MCF 10A (cell line): ENCODE measurements around the gene ERG28. TPM values are rescaled to one million over a fixed set of nuclear protein-coding genes. Genes with fewer than 3 reads are reported as not detected.
"Not testable (repeated sequence)": the region's sequence is repeated elsewhere in the genome, so short reads cannot be mapped to it uniquely, and the experiment has no call there.

Source experiments
- BruUV-seq: library from RNA; stranded (reverse); fragments of 400-500 nt; replicated peaks from 2 replicates; lab custom pipeline; 2021; lab: Mats Ljungman, UMichigan
- CTCF ChIA-PET: fragments of 300-600 bp; sonication (Branson Sonifier 250); formaldehyde crosslinking; extraction: SDS; loops from one replicate; lab custom pipeline; 2021; ENCODE audit warnings: antibody characterized with exemption, inconsistent platforms; lab: Yijun Ruan, JAX
- POLR2A ChIA-PET: fragments of 300-600, 350-650 bp; sonication (Branson Sonifier 250); formaldehyde crosslinking; extraction: SDS; loops from one replicate; lab custom pipeline; 2020; ENCODE audit warnings: antibody characterized with exemption, inconsistent platforms; lab: Yijun Ruan, JAX
- DNase-seq: peaks from one replicate; pipeline ENCODE4 v3.0.0-alpha.2; 2018; ENCODE audit not compliant: unreplicated experiment
- H3K27ac Mint-ChIP-seq: one replicate; pipeline ENCODE4 v1.8.0; 2022; ENCODE audit warnings: mild to moderate bottlenecking, low read depth, mixed read lengths; ENCODE audit not compliant: unreplicated experiment
- H3K27me3 Mint-ChIP-seq: one replicate; pipeline ENCODE4 v1.8.0; 2022; ENCODE audit warnings: mixed read lengths; ENCODE audit not compliant: insufficient read depth, unreplicated experiment
- H3K36me3 Mint-ChIP-seq: one replicate; pipeline ENCODE4 v1.8.0; 2022; ENCODE audit warnings: mild to moderate bottlenecking, moderate library complexity, mixed read lengths; ENCODE audit not compliant: insufficient read depth, unreplicated experiment
- H3K4me1 Mint-ChIP-seq: one replicate; pipeline ENCODE4 v1.8.0; 2022; ENCODE audit warnings: mixed read lengths; ENCODE audit not compliant: insufficient read depth, unreplicated experiment
- H3K4me3 Mint-ChIP-seq: one replicate; pipeline ENCODE4 v1.8.0; 2022; ENCODE audit warnings: mild to moderate bottlenecking, moderate library complexity, mixed read lengths; ENCODE audit not compliant: unreplicated experiment
- H3K9me3 Mint-ChIP-seq: one replicate; pipeline ENCODE4 v1.8.0; 2022; ENCODE audit warnings: mixed read lengths; ENCODE audit not compliant: unreplicated experiment
- intact Hi-C: fragments of 100-400 bp; cut with micrococcal nuclease; formaldehyde crosslinking; loops from 2 replicates; pipeline ENCODE4 v1.14.1; 2022
- total RNA-seq: library from RNA; stranded (reverse); gene quantifications from 2 replicates; pipeline ENCODE4 v1.2.3, GENCODE V29; 2022
- TF ChIP-seq, protein P1 (sequence below): fragments of 200-600 bp; IDR thresholded peaks from one replicate; pipeline ENCODE4 v1.8.0; 2022; ENCODE audit warnings: antibody characterized with exemption, mild to moderate bottlenecking; ENCODE audit not compliant: unreplicated experiment

The ERG28 gene
- total RNA-seq, 1 experiment from 2014 or later, result 11.1 TPM

DNA sequence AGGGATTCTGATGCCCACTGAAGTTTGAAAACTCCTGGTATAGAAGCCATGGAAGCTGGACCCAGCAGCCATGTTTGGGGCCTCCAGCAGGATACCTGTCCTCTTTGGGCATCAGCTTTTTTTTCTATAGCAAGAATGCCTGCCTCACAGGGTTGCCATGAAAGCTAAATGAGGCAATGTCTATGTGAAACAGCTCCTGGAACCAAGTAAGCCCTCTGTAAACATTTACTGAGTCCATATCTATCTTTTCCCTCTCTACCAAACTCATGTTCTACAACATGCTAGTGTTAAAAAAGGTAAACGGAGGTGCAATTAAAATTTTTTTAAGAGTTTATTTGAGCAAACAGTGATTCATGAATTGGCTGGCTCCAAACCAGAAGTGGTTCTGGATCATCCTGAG is 53.6 kb downstream of the ERG28 start:
- H3K36me3 Mint-ChIP-seq, result peaks cover 6% of the 10 kb centered on the region
- no peaks in the 10 kb centered on the region for H3K9me3 Mint-ChIP-seq
- intact Hi-C loops, result no loop called here
- H3K4me1 Mint-ChIP-seq, result peaks cover 19% of the 10 kb centered on the region
- BruUV-seq, result no TSS peak
- TF ChIP-seq, protein P1, sequence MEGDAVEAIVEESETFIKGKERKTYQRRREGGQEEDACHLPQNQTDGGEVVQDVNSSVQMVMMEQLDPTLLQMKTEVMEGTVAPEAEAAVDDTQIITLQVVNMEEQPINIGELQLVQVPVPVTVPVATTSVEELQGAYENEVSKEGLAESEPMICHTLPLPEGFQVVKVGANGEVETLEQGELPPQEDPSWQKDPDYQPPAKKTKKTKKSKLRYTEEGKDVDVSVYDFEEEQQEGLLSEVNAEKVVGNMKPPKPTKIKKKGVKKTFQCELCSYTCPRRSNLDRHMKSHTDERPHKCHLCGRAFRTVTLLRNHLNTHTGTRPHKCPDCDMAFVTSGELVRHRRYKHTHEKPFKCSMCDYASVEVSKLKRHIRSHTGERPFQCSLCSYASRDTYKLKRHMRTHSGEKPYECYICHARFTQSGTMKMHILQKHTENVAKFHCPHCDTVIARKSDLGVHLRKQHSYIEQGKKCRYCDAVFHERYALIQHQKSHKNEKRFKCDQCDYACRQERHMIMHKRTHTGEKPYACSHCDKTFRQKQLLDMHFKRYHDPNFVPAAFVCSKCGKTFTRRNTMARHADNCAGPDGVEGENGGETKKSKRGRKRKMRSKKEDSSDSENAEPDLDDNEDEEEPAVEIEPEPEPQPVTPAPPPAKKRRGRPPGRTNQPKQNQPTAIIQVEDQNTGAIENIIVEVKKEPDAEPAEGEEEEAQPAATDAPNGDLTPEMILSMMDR, result no peak
- H3K4me3 Mint-ChIP-seq, result no peak overlapping the region
- POLR2A ChIA-PET, result no interaction called here
- no peaks in the 10 kb centered on the region for H3K27me3 Mint-ChIP-seq
- no peak for DNase-seq
- H3K27ac Mint-ChIP-seq, result no peak overlapping the region
- CTCF ChIA-PET, result interaction anchor here (1.2 kb wide), 1 partner anchor 102 kb away, joined by 3 read pairs; no protein-coding TSS in a partner anchor

DNA sequence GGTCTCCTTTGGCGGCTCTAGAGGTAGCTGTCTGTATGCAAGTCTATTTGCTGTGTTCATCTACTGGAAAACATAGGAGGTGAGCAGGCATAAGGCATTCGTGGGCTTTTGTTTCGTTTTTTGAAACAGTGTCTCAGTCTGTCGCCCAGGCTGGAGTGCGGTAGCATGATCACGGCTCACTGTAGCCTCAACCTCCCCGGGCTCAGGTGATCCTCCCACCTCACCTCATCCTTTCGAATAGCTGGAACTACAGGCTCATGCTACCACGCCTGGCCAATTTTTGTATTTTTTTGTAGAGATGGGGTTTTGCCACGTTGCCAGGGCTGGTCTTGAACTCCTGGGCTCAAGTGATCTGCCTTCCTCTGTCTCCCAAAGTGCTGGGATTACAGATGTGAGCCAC is 54.8 kb downstream of the ERG28 start:
- TF ChIP-seq, protein P1, result no peak
- peaks cover 22% of the 10 kb centered on the region for H3K4me1 Mint-ChIP-seq
- no peaks in the 10 kb centered on the region for H3K27me3 Mint-ChIP-seq
- H3K36me3 Mint-ChIP-seq, result peaks cover 6% of the 10 kb centered on the region
- H3K27ac Mint-ChIP-seq, result no peak overlapping the region
- CTCF ChIA-PET, result interaction anchor here (0.6 to 1.3 kb wide), 4 partner anchors 28 to 103 kb away, joined by 3 to 6 read pairs (median 3); partner anchors contain the start of gene FLVCR2
- no peak overlapping the region for H3K4me3 Mint-ChIP-seq
- POLR2A ChIA-PET, result no interaction called here
- DNase-seq, result no peak
- H3K9me3 Mint-ChIP-seq, result no peaks in the 10 kb centered on the region
- BruUV-seq, result no TSS peak
- intact Hi-C loops, result no loop called here

DNA sequence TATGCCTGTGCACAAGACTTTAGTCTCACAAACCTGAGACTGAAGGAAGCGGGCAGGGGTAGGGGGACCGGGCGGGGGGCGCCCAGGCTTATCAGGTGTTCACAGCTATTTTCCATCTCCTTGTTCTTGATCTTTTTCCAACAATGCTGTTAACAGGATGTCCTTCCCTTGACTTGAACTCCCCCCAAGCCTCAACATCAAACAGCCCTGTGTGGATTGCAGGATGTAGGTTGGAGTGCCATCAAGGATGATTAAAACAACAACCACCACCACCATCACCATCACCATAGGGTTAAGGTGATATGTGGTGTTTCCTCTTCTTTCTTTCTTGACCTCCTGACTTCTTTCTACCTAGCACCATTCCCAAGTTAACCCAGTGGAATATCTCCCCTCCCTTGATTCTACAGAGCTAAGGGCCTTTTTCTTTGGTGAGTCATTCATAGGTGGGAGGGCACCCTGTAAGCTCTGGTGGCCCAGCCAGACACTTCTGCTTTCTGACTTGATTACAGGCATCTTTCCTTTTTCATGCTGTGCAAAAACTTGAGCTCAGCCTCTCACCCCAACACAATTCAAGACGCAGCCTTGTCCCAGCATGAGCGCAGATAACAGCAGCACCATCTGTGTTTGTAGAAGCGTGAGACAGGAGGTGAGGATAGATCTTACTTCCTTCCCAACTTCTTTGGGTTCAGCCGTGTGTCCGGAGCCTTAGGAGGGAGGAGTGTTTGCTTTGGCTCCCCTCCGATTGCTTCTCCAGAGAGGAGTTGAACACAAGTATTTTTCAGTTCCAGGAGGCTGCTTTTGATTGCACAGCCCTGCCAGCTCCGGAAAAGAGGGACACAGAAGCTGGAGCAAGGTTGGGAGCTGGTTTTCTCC is 55.5 kb downstream of the ERG28 start:
- POLR2A ChIA-PET, result interaction anchor here (0.7 kb wide), 1 partner anchor 18 kb away, joined by 4 read pairs; no protein-coding TSS in a partner anchor
- TF ChIP-seq, protein P1, result no peak

DNA sequence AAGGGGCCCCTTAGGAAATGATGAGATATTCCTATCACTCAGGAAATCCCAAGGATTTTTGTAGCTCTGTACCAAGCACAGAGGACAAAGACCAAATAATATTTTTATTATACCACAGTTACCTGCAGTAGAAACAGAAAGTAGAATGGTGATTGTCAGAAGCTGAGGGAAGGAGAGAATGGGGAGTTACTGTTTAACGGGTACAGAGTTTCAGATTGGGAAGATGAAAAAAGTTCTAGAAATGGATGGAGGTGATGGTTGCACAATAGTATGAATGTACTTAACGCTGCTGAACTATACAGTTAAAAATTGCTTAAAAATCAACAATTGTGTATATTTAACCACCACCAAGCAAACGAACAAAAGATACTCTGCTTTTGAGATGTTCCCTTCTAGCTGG is 58.2 kb downstream of the ERG28 start:
- Mint-ChIP-seq H3K9me3 (no peaks in the 10 kb centered on the region), H3K36me3 (no peaks in the 10 kb centered on the region), H3K27me3 (no peaks in the 10 kb centered on the region), H3K27ac (no peak overlapping the region), H3K4me3 (no peak overlapping the region), H3K4me1 (peaks cover 24% of the 10 kb centered on the region)
- no peak for DNase-seq
- BruUV-seq, result no TSS peak
- TF ChIP-seq, protein P1, result no peak
- ChIA-PET CTCF (interaction anchor here (1.7 kb wide), 1 partner anchor 25 kb away, joined by 6 read pairs; no protein-coding TSS in a partner anchor), POLR2A (interaction anchor here (0.6 kb wide), 1 partner anchor 13 kb away, joined by 3 read pairs; no protein-coding TSS in a partner anchor)
- intact Hi-C loops, result no loop called here

More for the DNA sequence above, 55.5 kb downstream of the ERG28 start:
- Mint-ChIP-seq H3K27ac (no peak overlapping the region), H3K9me3 (no peaks in the 10 kb centered on the region), H3K4me1 (peaks cover 21% of the 10 kb centered on the region), H3K36me3 (peaks cover 6% of the 10 kb centered on the region), H3K4me3 (no peak overlapping the region), H3K27me3 (no peaks in the 10 kb centered on the region)
- intact Hi-C loops, result no loop called here
- DNase-seq, result no peak
- no TSS peak for BruUV-seq
- CTCF ChIA-PET, result interaction anchor here (0.6 to 1.3 kb wide), 5 partner anchors 28 to 49 kb away, joined by 3 to 6 read pairs (median 3); partner anchors contain the start of gene FLVCR2

DNA sequence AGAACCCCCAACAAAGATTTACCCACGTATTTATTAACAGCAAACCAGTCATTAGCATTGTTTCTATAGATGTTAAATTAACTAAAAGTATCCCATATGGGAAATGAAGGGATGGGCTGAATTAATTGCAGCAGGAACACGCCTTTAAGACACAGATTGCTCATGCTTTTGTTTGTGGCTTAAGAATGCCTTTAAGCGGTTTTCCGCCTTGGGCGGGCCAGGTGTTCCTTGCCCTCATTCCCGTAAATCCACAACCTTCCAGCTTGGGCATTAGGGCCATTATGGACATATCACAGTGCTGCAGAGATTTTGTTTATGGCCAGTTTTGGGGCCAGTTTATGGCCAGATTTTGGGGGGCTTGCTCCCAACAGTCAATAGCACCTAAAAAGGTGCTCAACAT is 59.6 kb downstream of the ERG28 start:
- H3K4me3 Mint-ChIP-seq, intact Hi-C loops, H3K27me3 Mint-ChIP-seq, BruUV-seq, H3K36me3 Mint-ChIP-seq, H3K9me3 Mint-ChIP-seq: not testable (repeated sequence)
- DNase-seq, result peak; percentile 5
- ChIA-PET POLR2A (interaction anchor here (0.7 kb wide), 1 partner anchor 26 kb away, joined by 3 read pairs; no protein-coding TSS in a partner anchor), CTCF (interaction anchor here (1.7 kb wide), 1 partner anchor 24 kb away, joined by 6 read pairs; no protein-coding TSS in a partner anchor)
- Mint-ChIP-seq H3K4me1 (peaks cover 24% of the 10 kb centered on the region), H3K27ac (peak overlapping the region; percentile 39)

DNA sequence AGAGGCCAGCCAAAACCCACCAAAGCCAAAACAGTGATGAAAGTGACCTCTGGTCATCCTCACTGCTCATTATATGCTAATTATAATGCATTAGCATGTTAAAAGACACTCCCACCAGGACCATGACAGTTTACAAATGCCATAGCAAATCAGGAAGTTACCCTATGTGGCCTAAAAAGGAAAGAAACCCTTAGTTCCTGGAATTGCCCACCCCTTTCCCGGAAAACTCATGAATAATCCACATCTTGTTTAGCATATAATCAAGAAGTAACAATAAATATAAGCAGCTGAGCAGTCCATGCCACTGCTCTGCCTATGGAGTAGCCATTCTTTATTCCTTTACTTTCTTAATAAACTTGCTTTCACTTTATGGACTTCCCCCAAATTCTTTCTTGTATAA is 60.6 kb downstream of the ERG28 start:
- CTCF ChIA-PET, POLR2A ChIA-PET, H3K27me3 Mint-ChIP-seq, H3K9me3 Mint-ChIP-seq, DNase-seq, H3K4me3 Mint-ChIP-seq, H3K27ac Mint-ChIP-seq, intact Hi-C loops, H3K36me3 Mint-ChIP-seq, BruUV-seq: not testable (repeated sequence)
- H3K4me1 Mint-ChIP-seq, result peaks cover 24% of the 10 kb centered on the region
